Aorta (tissue), 5 donors: ENCODE results near the gene LIMS2. TPM values are rescaled to one million over a fixed set of nuclear protein-coding genes. Genes with fewer than 3 reads are reported as not detected.

Source experiments
- ATAC-seq: fragments of 200-7000 bp; cut with Tn5 transposase; one replicate; pipeline ENCODE4 v1.9.1; 2022; ENCODE audit warnings: moderate library complexity; ENCODE audit not compliant: low FRiP score
- DNase-seq, 2 donors: peaks; one replicate each; pipeline ENCODE4 v3.0.0-alpha.2; 2020
- H3K27ac ChIP-seq, 2 donors: one replicate each; pipeline ENCODE4 v1.5.1; 2013; ENCODE audit warnings: low read length in 2 of 2, mild to moderate bottlenecking in 2 of 2, moderate library complexity in 2 of 2, control low read depth in 1 of 2, inconsistent platforms in 1 of 2, low read depth in 1 of 2
- H3K27me3 ChIP-seq, 2 donors: one replicate each; pipeline ENCODE4 v1.6.1; 2013; ENCODE audit warnings: control low read depth in 1 of 2, low read length in 1 of 2, mild to moderate bottlenecking in 1 of 2, moderate library complexity in 1 of 2; ENCODE audit not compliant: insufficient read depth in 2 of 2, control insufficient read depth in 1 of 2
- H3K36me3 ChIP-seq, 2 donors: one replicate each; pipeline ENCODE4 v1.6.1; 2013; ENCODE audit warnings: control low read depth in 1 of 2, low read length in 1 of 2, mild to moderate bottlenecking in 1 of 2; ENCODE audit not compliant: insufficient read depth in 2 of 2, control insufficient read depth in 1 of 2
- H3K4me1 ChIP-seq, 2 donors: one replicate each; pipeline ENCODE4 v1.6.1; 2013; ENCODE audit warnings: low read length in 2 of 2, control low read depth in 1 of 2, mild to moderate bottlenecking in 1 of 2, moderate library complexity in 1 of 2; ENCODE audit not compliant: insufficient read depth in 2 of 2, control insufficient read depth in 1 of 2
- H3K4me3 ChIP-seq, 2 donors: one replicate each; pipeline ENCODE4 v1.5.1; 2013; ENCODE audit warnings: low read length in 2 of 2, control low read depth in 1 of 2, mild to moderate bottlenecking in 1 of 2
- H3K9me3 ChIP-seq: one replicate; pipeline ENCODE4 v1.6.1; 2013; ENCODE audit warnings: mild to moderate bottlenecking, low read length; ENCODE audit not compliant: control insufficient read depth
- WGBS, 2 donors: extraction: QIAGEN DNeasy Blood & Tissue Kit; methylation state at CpG; one replicate each; pipeline ENCODE4 v1.1.7; 2013; 5-methylcytosine and 5-hydroxymethylcytosine counted together
- intact Hi-C, 2 donors: fragments of 100-400 bp; cut with DNase I; formaldehyde crosslinking; loops; one replicate each; pipeline versions ENCODE4 v1.14.2 to v1.15.0; 2022
- polyA plus RNA-seq, 2 donors: library from polyadenylated mRNA; stranded (reverse); fragments of 200-250 nt; gene quantifications; one replicate each; pipeline ENCODE4 v1.2.3, GENCODE V29; 2013
- total RNA-seq, 2 donors: library from RNA; stranded (reverse); fragmentation: NEBNext Ultra II Directional; extraction: Animal tissue kit (Norgen Biotek cat#: 25700); gene quantifications; one replicate each; pipeline ENCODE4 v1.2.1, GENCODE V29; 2021
- donor health status: healthy with polysubstance abuse.
- donor health status: Bipolar disorder and iron deficiency.
- donor health status: DM: no; HTN: no; CAD: no.
- donor health status: DM: no; HTN: no; CAD: no.
- donor health status: DM: yes; HTN: yes; CAD: no.

LIMS2 gene
- total and polyA plus RNA-seq, 4 donors, result 188 to 2,193 (median 218) TPM

DNA sequence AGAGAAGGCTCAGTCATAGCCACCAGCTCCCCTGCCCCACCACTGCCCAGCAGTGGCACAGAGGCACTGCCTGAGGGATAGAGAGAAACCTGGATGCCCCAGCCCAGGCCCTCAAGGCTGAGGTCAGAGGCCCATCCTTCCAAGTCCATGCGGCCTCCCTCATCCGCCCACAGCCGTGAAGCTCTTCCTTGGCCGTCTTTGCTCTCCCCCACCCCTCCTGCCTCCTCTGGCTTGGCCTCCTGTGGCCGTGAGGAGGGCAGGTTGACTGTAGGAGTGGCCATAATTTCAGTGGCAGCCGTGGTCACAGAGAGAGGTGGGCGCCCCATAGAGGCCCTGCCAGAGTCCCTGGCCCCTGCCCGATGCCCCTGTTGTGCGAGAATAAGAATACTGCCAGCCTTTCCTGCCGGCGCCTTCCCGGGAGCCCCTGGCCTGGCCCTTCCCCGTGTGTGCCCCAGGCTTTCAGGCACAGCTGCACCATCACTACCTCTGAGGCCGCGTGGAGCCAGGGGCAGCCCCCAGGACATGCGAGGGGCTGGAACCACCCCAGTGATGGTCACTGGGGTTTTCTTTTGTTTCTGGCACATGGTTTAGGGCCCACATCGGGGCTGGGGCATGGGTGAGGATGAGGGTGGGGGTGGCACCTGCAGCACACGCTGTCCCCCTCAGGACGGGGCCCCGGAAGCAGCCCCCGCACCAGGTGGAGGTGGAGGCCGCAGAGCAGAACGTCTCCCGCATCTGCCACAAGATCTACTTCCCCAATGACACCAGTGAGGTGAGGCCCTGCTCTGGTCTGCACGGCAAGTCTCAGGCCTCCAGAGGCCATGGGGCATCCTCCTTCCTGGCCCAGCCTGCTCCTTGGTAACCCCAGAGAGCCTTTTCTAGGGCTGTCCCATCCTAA lies 42.5 kb downstream of the LIMS2 start:
- Histone ChIP-seq H3K27ac (no peak overlapping the region), H3K36me3 (no peaks in the 10 kb centered on the region), H3K27me3 (no peaks in the 10 kb centered on the region), H3K9me3 (no peaks in the 10 kb centered on the region), H3K4me1 (no peaks in the 10 kb centered on the region), H3K4me3 (no peak overlapping the region)
- intact Hi-C loops, result loop anchor here in 1 of 2 donors (10.0 kb wide), 1 partner anchor 108 kb away; the partner anchor contains the start of gene IWS1
- 71 to 75% methylated on average over 25 of the region's 25 CpGs for whole genome bisulfite sequencing, 2 donors
- no peak for ATAC-seq
- no peak for DNase-seq

DNA sequence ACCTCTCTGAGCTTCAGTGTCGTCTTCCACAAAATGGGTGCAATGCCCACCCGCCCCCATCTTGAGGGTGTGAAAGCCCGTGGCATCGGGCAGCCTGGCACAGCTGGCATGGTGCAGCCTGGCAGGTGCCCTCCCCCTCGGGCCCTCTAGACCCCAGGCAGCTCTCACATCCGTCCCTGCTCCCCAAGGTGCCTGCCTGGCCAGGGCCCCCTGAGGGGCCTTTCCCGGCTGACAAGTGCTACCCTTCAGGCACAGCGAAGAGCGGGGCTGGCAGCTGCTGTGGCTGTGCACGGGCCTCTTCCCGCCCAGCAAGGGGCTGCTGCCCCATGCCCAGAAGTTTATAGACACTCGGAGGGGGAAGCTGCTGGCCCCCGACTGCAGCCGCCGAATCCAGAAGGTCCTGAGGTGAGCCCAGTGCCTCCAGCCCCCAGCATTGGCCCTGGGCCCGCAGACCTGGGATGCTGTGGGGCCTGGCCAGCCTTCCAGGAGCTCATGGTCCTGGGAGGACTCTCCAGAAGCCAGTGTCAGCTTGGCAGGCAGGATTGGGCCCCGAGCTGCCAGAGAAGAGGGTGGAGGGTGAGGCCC lies 43.2 kb downstream of the LIMS2 start:
- intact Hi-C loops, result loop anchor here in 1 of 2 donors (10.0 kb wide), 1 partner anchor 107 kb away; the partner anchor contains the start of gene IWS1
- H3K4me1 ChIP-seq, result no peaks in the 10 kb centered on the region
- no peak overlapping the region for H3K4me3 ChIP-seq
- no peaks in the 10 kb centered on the region for H3K9me3 ChIP-seq
- H3K36me3 ChIP-seq, result no peaks in the 10 kb centered on the region
- 56 to 69% methylated on average over 17 of the region's 17 CpGs for WGBS, 2 donors
- DNase-seq (no peak), ATAC-seq (no peak)
- no peak overlapping the region for H3K27ac ChIP-seq
- H3K27me3 ChIP-seq, result no peaks in the 10 kb centered on the region

DNA sequence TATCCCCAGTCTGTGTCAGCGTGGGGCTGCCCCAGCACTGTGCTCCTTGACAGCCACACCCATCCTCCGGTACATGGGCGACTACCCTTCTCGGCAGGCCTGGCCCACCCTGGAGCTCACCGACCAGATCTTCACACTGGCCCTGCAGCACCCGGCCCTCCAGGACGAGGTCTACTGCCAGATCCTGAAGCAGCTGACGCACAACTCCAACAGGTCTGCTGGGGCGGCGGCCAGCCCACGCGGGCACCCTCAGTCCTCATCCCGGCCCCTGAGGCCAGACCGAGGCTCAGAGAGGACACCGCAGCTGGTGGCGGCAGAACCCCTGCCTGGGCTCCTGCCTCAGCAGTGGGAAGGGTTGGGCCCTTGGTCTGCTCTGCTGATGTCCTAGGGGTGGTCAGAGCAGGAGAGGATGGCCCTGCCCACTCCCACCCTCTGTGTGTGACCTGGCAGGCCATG lies 43.8 kb downstream of the LIMS2 start:
- H3K36me3 ChIP-seq, result no peaks in the 10 kb centered on the region
- intact Hi-C loops, result loop anchor here in 1 of 2 donors (10.0 kb wide), 1 partner anchor 107 kb away; the partner anchor contains the start of gene IWS1
- DNase-seq, result no peak
- H3K27ac ChIP-seq, result no peak overlapping the region
- WGBS, 2 donors, result 70 to 79% methylated on average over 15 to 16 of the region's 16 CpGs
- H3K9me3 ChIP-seq, result no peaks in the 10 kb centered on the region
- no peak for ATAC-seq
- H3K4me1 ChIP-seq, result no peaks in the 10 kb centered on the region
- no peak overlapping the region for H3K4me3 ChIP-seq
- no peaks in the 10 kb centered on the region for H3K27me3 ChIP-seq

DNA sequence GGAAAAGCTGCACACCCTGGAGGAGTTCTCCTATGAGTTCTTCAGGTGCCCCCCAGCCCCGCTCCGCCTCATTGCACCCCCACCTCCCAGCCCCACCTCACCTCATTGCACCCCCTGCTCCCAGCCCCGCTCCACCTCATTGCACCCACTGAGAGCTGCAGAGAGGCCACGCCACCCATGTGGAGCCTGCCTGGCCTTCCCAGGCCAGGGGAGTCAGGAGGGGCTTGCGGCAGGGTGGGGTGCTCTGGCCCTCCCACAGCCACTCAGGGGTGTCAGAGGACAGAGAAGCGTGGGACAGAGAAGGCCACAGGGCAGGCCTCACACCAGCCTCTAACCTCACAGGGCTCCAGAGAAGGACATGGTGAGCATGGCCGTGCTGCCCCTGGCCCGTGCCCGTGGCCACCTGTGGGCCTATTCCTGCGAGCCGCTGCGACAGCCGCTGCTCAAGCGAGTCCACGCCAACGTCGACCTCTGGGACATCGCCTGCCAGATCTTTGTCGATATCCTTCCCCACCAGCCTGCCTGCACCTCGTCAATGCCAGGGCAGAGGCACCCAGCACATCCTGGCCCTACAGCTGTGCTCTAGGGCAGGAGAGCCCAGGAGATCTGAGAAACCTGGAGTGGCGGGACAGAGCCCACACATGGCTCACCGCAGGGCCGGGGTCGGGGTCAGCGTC lies 44.3 kb downstream of the LIMS2 start:
- H3K4me1 ChIP-seq, result no peaks in the 10 kb centered on the region
- 84% methylated on average over 24 to 25 of the region's 25 CpGs for WGBS, 2 donors
- ATAC-seq (no peak), DNase-seq (no peak)
- intact Hi-C loops, result loop anchor here in 1 of 2 donors (10.0 kb wide), 1 partner anchor 106 kb away; the partner anchor contains the start of gene IWS1
- no peaks in the 10 kb centered on the region for H3K36me3 ChIP-seq
- H3K4me3 ChIP-seq, result no peak overlapping the region
- no peak overlapping the region for H3K27ac ChIP-seq
- no peaks in the 10 kb centered on the region for H3K27me3 ChIP-seq
- H3K9me3 ChIP-seq, result no peaks in the 10 kb centered on the region

DNA sequence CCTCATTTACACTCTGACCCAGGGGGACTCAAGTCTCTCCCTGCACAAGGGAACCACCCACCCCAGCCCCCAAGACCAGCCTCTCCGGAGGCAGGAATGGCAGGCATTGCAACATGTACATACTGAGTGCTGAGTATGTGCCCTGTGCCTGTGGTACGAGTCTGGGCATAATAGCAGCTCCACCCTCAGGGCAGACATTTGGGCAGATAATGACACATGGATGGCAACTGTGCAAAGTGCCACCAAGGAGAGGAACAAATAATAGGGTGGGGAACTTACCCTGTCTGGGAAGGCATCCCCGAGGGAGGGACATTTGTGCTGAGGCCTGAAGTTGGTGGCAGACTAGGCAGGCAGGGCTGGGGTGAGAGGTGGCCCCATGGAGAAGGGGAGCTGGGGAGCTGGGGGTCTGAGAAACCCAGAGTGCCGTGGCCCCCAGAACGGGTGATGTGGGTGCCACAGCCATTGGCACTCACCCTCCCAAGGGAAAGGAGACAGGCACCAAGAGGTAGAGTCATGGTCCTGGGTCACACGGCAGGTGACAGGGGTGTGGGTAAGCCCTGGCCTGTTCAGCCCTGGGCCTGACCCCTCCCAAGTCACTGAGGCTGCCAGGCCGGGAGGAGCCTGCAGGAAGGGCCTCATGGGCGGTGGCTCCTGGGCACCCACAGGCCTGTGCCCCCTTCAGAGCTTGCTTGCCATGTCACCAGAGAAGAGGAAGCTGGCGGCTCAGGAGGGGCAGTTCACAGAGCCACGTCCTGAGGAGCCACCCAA lies 45.0 kb downstream of the LIMS2 start:
- ATAC-seq (no peak), DNase-seq (no peak)
- WGBS, 2 donors, result 62 to 65% methylated on average over 9 to 10 of the region's 10 CpGs
- Histone ChIP-seq H3K27ac (no peak overlapping the region), H3K27me3 (no peaks in the 10 kb centered on the region), H3K4me1 (no peaks in the 10 kb centered on the region), H3K36me3 (no peaks in the 10 kb centered on the region), H3K9me3 (no peaks in the 10 kb centered on the region), H3K4me3 (no peak overlapping the region)
- intact Hi-C loops, result loop anchor here in 1 of 2 donors (10.0 kb wide), 1 partner anchor 105 kb away; the partner anchor contains the start of gene IWS1

DNA sequence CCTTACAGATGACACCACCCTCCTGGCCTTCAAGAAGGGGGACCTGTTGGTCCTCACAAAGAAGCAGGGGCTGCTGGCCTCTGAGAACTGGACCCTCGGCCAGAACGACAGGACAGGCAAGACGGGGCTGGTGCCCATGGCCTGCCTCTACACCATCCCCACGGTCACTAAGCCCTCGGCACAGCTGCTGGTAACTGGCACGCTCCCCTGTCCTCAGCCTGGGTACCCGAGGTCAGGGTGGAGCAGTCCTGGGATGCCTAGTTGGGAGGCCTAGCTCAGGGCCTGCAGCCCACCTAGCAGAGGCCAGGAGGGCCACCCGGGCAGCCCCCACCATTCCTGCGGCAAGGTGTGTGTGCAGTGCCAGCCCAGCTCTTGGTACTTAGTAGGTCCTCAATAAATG lies 45.7 kb downstream of the LIMS2 start:
- Histone ChIP-seq H3K9me3 (no peaks in the 10 kb centered on the region), H3K27me3 (no peaks in the 10 kb centered on the region), H3K4me3 (no peak overlapping the region), H3K4me1 (no peaks in the 10 kb centered on the region), H3K27ac (no peak overlapping the region), H3K36me3 (no peaks in the 10 kb centered on the region)
- DNase-seq, result no peak
- 72 to 76% methylated on average over 9 of the region's 9 CpGs for WGBS, 2 donors
- no peak for ATAC-seq
- intact Hi-C loops, result loop anchor here in 1 of 2 donors (10.0 kb wide), 1 partner anchor 105 kb away; the partner anchor contains the start of gene IWS1

DNA sequence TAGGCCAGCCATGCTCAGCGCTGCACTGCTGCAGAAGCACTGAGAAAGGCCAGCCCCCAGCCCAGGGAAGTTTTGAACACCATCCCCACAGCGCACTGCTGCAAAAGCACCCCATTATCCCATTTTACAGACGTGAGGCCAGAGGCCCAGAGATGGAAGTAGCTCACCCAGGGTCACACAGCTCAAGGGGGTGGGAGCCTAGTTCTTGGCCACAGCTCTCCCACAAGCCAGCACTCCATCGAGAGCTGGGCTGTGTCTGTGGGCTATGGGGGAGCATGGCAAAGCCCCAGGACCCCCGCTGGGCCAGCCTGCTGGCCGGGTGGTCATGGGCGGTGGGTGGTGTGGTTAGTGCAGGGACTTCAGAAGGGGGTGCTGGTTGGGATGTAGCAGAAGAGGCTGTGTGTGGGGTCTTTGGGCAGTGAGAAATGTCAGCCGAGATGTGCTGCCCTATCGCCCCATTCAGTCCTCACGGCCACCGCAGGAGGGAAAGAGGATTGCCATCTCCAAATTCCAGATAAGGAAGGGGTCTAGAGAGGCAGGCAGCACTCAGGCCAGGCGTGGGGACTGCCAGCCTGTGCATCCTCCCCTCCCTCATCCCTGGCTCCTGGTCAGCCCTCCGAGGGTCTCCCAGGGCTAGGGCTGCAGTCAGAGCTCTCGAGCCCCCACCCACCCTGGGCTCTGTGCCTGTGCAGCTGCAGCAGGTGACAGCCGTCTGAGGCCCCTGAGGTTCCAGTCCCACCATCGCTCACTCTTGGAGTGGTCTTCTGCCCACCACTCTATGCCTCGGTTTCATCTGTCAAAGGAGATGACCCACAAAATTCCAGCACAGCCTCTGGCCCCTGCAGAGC lies 46.3 kb downstream of the LIMS2 start:
- 63 to 64% methylated on average over 16 to 17 of the region's 17 CpGs for WGBS, 2 donors
- intact Hi-C loops, result no loop called here
- Histone ChIP-seq H3K27ac (no peak overlapping the region), H3K4me1 (no peaks in the 10 kb centered on the region), H3K4me3 (no peak overlapping the region), H3K36me3 (no peaks in the 10 kb centered on the region), H3K9me3 (no peaks in the 10 kb centered on the region), H3K27me3 (no peaks in the 10 kb centered on the region)
- DNase-seq, result no peak
- no peak for ATAC-seq
